Activated CD4-positive, alpha-beta T cell treated with anti-CD3 and anti-CD28 coated beads, Interleukin-2, amount 10 ng/mL, durations not matched to agents 24 days and 14 days (primary cell): ENCODE results near the gene SGSM2. TPM values are rescaled to one million over a fixed set of nuclear protein-coding genes. Genes with fewer than 3 reads are reported as not detected.
A peak's percentile ranks its signal among the peaks of the same experiment; 100 is the strongest.

Experiments
- DNase-seq: peaks from one replicate; pipeline ENCODE4 v3.0.0; 2022
- H3K27ac Mint-ChIP-seq: one replicate; pipeline ENCODE4 v1.8.0; 2022; ENCODE audit warnings: mild to moderate bottlenecking, mixed read lengths
- H3K27me3 Mint-ChIP-seq: one replicate; pipeline ENCODE4 v1.8.0; 2022; ENCODE audit warnings: mixed read lengths
- H3K36me3 Mint-ChIP-seq: one replicate; pipeline ENCODE4 v1.8.0; 2022; ENCODE audit warnings: low read depth, mild to moderate bottlenecking, mixed read lengths
- H3K4me1 Mint-ChIP-seq: one replicate; pipeline ENCODE4 v1.8.0; 2021; ENCODE audit warnings: mixed read lengths
- H3K4me3 Mint-ChIP-seq: one replicate; pipeline ENCODE4 v1.8.0; 2022; ENCODE audit warnings: mild to moderate bottlenecking, moderate library complexity, mixed read lengths
- H3K9me3 Mint-ChIP-seq: one replicate; pipeline ENCODE4 v1.8.0; 2021; ENCODE audit warnings: mixed read lengths
- intact Hi-C: fragments of 100-400 bp; cut with micrococcal nuclease; formaldehyde crosslinking; loops from one replicate; pipeline ENCODE4 v1.15.1; 2023
- total RNA-seq: library from RNA; stranded (reverse); gene quantifications from 2 replicates; pipeline ENCODE4 v1.2.3, GENCODE V29; 2022

Gene SGSM2
- total RNA-seq, 1 donor from 2014 or later: 49.7 TPM

GRCh38 chr17:2410951-2411350, 73.7 kb downstream of the SGSM2 start:
- intact Hi-C loops: no loop called here
- Mint-ChIP-seq H3K4me1 (peaks cover 11% of the 10 kb centered on the region), H3K4me3 (no peak overlapping the region), H3K27ac (no peak overlapping the region), H3K36me3 (peaks cover 12% of the 10 kb centered on the region), H3K27me3 (no peaks in the 10 kb centered on the region), H3K9me3 (no peaks in the 10 kb centered on the region)
- no peak for DNase-seq

GRCh38 chr17:2412561-2413021, 75.3 kb downstream of the SGSM2 start:
- H3K27me3 Mint-ChIP-seq: no peaks in the 10 kb centered on the region
- no peak overlapping the region for H3K27ac Mint-ChIP-seq
- intact Hi-C loops: no loop called here
- no peak overlapping the region for H3K4me3 Mint-ChIP-seq
- peaks cover 3% of the 10 kb centered on the region for H3K4me1 Mint-ChIP-seq
- DNase-seq: no peak
- no peaks in the 10 kb centered on the region for H3K9me3 Mint-ChIP-seq
- peaks cover 16% of the 10 kb centered on the region for H3K36me3 Mint-ChIP-seq

DNA sequence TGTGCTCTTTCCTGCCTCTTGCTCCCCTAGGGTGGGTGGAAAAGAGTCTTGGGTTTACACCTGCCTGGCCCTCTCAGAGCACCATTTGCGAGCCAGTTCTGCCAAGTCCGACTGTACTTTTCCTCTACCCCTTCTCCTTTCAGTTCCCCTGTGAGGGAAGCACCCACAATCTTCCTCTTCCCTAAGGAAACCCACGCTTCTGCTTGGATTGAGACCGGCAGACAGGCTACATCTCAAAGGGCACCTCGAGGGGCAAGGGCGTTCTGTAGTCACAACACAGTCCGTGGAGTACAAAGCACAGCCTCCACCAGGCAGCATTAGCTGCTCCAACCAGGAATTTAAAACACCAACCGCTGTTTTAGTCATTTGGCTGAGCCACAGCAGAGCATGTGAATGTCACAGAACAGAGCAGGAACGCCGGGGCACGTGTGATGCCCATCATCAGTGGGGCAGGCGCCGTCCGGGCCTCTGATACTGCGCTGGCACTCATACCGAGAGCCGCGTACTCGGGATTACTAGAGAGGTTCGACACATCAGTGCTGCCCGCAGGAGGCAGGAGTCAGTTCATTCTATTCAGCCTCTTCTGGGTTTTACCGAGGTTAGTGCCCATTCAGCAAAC, 77.3 kb downstream of the SGSM2 start:
- H3K9me3 Mint-ChIP-seq: no peaks in the 10 kb centered on the region
- no peaks in the 10 kb centered on the region for H3K27me3 Mint-ChIP-seq
- no peak overlapping the region for H3K4me3 Mint-ChIP-seq
- no peak for DNase-seq
- intact Hi-C loops: no loop called here
- no peak overlapping the region for H3K27ac Mint-ChIP-seq
- peaks cover 23% of the 10 kb centered on the region for H3K36me3 Mint-ChIP-seq
- peaks cover 3% of the 10 kb centered on the region for H3K4me1 Mint-ChIP-seq

DNA sequence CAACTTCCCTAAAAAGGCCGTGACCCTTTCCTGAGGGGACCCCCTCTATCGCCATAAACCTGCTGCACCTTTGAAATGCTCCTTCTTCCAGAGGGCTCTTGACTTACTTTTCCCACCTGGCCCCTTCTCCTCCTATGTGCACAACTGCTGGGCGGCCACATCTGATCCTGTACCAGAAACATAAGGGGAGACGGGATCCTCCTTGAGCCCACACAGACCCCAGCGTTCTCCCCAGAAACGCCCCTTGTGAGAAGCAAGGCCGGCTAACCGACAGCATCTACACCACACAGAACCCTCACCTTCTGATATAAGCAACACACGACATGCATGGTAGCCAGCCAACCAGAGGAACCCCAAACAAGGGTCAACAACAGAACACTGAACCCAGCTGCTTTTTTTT, 77.8 kb downstream of the SGSM2 start:
- intact Hi-C loops: no loop called here
- H3K4me3 Mint-ChIP-seq: no peak overlapping the region
- no peaks in the 10 kb centered on the region for H3K9me3 Mint-ChIP-seq
- no peaks in the 10 kb centered on the region for H3K27me3 Mint-ChIP-seq
- peaks cover 25% of the 10 kb centered on the region for H3K36me3 Mint-ChIP-seq
- H3K27ac Mint-ChIP-seq: no peak overlapping the region
- H3K4me1 Mint-ChIP-seq: peaks cover 3% of the 10 kb centered on the region
- peak; percentile 54 for DNase-seq

- Mint-ChIP-seq H3K27me3 (no peaks in the 10 kb centered on the region), H3K4me3 (no peak overlapping the region), H3K27ac (no peak overlapping the region), H3K4me1 (peaks cover 3% of the 10 kb centered on the region), H3K36me3 (peaks cover 22% of the 10 kb centered on the region), H3K9me3 (no peaks in the 10 kb centered on the region)
- intact Hi-C loops: loop anchor here (1.0 kb wide), 2 partner anchors 15 to 34 kb away; partner anchors contain the start of gene MNT
- peak; percentile 96 for DNase-seq
Observed at GRCh38 chr17:2416010-2416734, 78.9 kb downstream of the SGSM2 start.

DNA sequence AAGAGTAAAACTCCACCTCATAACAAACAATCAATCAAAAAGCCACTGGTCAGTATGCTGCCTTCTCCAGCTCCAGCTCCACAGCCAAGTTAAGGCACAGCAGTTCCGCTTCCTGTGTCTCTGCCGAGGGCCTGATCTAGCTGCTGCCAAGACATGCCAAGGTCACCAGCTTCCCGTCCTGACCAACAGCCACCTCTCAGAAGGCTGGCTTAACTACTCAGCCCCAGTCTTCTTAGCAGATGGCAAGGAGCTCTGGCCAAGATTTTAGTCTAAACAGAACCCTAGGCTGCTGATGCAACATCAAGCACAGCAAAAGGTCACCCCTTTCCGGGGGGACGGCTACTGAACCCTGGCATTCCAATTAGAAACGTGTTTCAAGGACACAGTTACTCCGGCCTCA, 81.3 kb downstream of the SGSM2 start:
- intact Hi-C loops: no loop called here
- H3K4me1 Mint-ChIP-seq: peaks cover 3% of the 10 kb centered on the region

DNA sequence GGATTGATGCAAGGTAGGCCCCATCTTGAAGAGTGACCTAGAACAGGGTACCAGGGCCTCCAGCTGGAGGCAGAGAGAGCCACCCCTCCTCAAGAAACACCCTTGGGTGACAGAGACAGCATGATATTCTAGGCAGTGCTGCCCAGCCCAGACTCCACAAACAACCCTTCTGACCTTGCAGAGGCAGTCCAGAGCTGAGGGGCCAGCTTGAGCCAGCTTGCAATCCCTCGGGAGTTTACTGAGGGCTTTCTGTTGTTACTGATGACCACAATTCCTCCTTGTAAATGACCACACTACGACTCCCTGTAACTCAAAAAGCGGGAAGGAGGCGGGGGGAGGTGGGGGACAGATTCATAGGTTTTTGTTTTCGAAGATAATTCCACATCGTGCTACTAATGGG, 82.2 kb downstream of the SGSM2 start:
- no peak for DNase-seq

More for the DNA sequence above, 81.3 kb downstream of the SGSM2 start:
- Mint-ChIP-seq H3K27ac (no peak overlapping the region), H3K9me3 (no peaks in the 10 kb centered on the region), H3K4me3 (no peak overlapping the region), H3K36me3 (peaks cover 20% of the 10 kb centered on the region), H3K27me3 (no peaks in the 10 kb centered on the region)
- no peak for DNase-seq

GRCh38 chr17:2420176-2420575, 82.9 kb downstream of the SGSM2 start:
- Mint-ChIP-seq H3K4me3 (no peak overlapping the region), H3K4me1 (peaks cover 3% of the 10 kb centered on the region), H3K27ac (no peak overlapping the region), H3K27me3 (no peaks in the 10 kb centered on the region), H3K36me3 (peaks cover 17% of the 10 kb centered on the region), H3K9me3 (no peaks in the 10 kb centered on the region)
- no peak for DNase-seq
- intact Hi-C loops: no loop called here

More for the DNA sequence above, 82.2 kb downstream of the SGSM2 start:
- Mint-ChIP-seq H3K27me3 (no peaks in the 10 kb centered on the region), H3K27ac (no peak overlapping the region), H3K4me3 (no peak overlapping the region), H3K36me3 (peaks cover 15% of the 10 kb centered on the region), H3K4me1 (peaks cover 3% of the 10 kb centered on the region), H3K9me3 (no peaks in the 10 kb centered on the region)
- intact Hi-C loops: no loop called here

DNA sequence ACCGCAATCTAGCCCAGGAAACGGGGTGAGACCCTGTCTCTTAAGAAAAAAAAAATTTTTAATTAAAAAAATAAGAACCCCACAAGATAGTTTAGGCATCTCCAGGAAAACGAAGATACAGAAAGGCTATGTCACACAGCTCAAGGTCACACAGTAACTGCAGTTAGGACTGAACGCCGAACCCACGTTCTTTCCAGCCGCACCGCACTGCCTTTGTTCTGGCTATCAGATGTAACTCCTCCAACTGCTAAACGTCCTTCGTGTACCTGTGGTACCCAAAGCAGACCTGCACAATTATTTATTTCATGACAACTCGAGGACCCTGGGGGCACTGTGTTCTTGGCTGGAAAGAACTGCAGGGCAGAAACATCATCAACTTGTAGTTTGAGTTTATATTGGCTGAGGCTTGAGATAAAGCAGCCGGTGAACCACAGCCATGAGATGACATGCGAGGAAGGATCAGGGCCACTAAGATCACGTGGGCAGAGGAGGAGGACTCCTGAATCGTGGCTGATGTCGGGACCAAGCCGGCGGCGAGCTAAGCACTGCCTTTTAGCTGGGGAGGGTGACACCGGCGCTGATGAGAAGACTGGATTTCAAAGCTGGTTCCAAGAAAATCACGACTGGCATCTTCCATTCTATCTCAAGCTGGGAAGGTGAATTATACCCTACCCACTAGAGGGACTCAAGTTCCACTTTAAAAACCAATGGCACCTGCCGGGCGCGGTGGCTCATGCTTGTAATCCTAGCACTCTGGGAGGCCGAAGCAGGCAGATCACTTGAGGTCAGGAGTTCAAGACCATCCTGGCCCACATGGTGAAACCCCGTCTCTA, 84.2 kb downstream of the SGSM2 start:
- H3K27me3 Mint-ChIP-seq: no peaks in the 10 kb centered on the region
- no peaks in the 10 kb centered on the region for H3K9me3 Mint-ChIP-seq
- no peak overlapping the region for H3K27ac Mint-ChIP-seq
- intact Hi-C loops: no loop called here
- no peak overlapping the region for H3K4me3 Mint-ChIP-seq
- H3K4me1 Mint-ChIP-seq: peaks cover 3% of the 10 kb centered on the region
- H3K36me3 Mint-ChIP-seq: peaks cover 17% of the 10 kb centered on the region
- DNase-seq: peak; percentile 55

DNA sequence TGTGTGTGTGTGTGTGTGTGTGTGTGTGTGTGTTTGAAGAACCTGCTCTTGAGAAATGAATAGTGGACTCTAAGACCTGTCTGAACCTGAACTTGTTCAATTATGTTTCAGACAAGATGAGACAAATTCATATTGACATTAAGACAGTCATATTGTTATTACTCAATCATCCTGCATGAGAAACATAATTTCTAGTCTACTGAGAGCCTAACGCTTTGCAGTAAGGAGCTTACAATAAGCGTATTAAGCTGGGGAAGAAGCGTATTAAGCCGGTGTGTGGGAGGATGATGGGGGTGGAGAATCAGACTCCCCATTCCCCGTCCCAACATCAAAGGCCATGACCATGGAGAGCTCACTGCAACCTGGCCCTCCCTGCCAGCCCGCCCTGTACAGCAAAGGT, 86.0 kb downstream of the SGSM2 start:
- Mint-ChIP-seq H3K4me3 (no peak overlapping the region), H3K4me1 (no peaks in the 10 kb centered on the region), H3K36me3 (peaks cover 11% of the 10 kb centered on the region), H3K27me3 (no peaks in the 10 kb centered on the region), H3K27ac (no peak overlapping the region), H3K9me3 (no peaks in the 10 kb centered on the region)
- intact Hi-C loops: no loop called here
- DNase-seq: no peak

DNA sequence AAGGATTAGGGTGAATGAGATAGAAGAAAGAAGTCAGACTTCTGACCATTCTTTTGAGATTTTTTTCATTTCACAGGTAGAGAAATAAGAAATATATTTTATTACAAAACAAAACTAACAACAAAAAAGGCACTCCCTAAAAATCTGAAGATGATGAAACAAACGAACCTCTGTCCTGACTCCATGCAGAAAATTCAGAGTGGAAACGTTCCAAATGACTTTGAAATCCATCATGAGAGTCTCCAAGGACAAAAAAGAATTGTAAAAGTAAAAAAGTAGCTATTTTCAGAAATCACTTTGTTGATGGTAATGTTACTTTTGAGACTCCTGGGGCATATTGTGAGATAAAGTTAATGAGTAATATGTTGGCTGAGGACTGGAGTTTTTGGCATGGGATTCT, 89.9 kb downstream of the SGSM2 start:
- Mint-ChIP-seq H3K4me3 (no peak overlapping the region), H3K27ac (no peak overlapping the region), H3K27me3 (no peaks in the 10 kb centered on the region)

DNA sequence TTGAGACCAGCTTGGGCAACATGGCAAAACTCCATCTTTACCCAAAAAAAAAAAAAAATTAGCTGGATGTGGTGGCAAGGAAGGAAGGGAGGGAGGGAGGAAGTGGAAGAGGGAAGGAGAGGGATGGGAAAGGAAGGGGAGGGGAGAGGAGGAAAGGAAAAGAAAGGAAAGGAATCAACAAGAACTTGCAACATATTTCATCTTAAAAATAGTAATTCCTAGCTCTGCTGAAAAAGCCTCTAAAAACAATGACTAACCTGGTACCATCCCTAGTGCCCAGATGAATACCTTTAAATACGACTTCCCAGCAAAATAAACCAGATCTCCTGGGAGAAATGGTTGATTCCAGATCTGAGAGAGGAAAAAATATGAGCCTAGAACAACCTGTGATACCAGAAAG, 90.6 kb downstream of the SGSM2 start:
- no peak overlapping the region for H3K4me3 Mint-ChIP-seq
- H3K9me3 Mint-ChIP-seq: no peaks in the 10 kb centered on the region
- no peak overlapping the region for H3K27ac Mint-ChIP-seq
- no peaks in the 10 kb centered on the region for H3K27me3 Mint-ChIP-seq
- peaks cover 5% of the 10 kb centered on the region for H3K36me3 Mint-ChIP-seq
- no peaks in the 10 kb centered on the region for H3K4me1 Mint-ChIP-seq
- intact Hi-C loops: no loop called here
- DNase-seq: no peak

More for the DNA sequence above, 89.9 kb downstream of the SGSM2 start:
- intact Hi-C loops: no loop called here
- Mint-ChIP-seq H3K9me3 (no peaks in the 10 kb centered on the region), H3K36me3 (peaks cover 4% of the 10 kb centered on the region), H3K4me1 (no peaks in the 10 kb centered on the region)
- no peak for DNase-seq
